Measurements from ENCODE around the gene CCDC157.

GRCh38 chr22:30398685-30399680 is 42.2 kb downstream of the CCDC157 start:
- TF ChIP-seq CTCF (IDR thresholded peaks at IDR 0.05; ENCODE audit: low read depth, low read length) (no peak), MAX (IDR thresholded peaks at IDR 0.05; ENCODE audit: low read depth, low read length) (no peak), POLR2A (IDR thresholded peaks at IDR 0.05; ENCODE audit: extremely low read depth, insufficient read length) (no peak), MYC (IDR thresholded peaks at IDR 0.05; ENCODE audit: low read depth, low read length) (no peak)
